ENCODE measurements around the gene CRIP1.

Gene CRIP1

DNA sequence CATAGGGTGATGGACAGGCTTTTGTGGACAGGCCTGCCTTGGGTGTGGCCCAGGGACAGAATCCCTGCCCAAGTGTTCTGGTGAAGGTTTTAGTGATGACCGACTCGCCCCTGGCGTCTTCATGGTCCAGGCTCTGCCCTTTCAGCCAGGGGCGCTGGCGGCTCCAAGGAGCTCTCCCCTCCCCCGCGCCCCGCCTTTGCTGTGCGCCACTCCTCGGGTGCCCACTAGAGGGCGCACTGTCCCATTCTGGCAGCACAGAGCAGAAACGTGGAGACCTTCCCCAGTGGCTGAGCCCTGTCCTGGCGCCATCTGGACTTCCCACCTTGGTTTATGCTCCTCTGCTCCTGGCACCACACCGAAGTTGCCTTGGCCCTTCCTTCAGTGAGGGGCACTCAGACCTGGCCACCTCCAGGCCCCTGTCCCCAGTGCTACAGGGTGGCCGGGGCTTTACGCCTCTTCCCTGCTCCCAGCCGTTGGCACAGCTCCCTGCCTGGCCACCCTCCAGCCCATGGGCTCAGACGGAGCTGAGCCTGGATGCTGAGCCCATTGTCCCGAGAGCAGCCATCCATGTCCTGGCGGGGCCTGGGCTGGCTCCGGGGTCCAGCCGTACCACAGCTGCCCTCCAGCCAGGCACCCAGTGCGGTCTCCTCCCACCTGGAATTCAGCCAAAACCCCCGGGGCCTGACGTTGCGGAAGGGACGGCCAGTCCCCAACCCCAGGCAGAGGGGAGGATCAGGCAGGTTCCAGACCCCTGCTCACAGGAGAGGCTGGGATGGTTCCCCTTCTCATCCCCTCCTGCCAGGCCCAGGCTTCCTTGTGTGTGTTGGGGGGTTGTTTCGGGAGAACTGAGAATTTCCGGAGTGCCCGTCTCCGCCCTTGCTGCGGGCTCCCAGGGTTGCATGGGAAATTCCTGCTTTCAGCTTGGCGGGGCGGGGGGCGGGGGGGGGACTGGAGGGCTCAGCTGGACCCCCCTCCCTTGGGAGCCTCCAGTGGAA is 5.6 kb upstream of the CRIP1 start:
- peak; percentile 87 for DNase-seq (ENCODE audit: low read depth)

DNA sequence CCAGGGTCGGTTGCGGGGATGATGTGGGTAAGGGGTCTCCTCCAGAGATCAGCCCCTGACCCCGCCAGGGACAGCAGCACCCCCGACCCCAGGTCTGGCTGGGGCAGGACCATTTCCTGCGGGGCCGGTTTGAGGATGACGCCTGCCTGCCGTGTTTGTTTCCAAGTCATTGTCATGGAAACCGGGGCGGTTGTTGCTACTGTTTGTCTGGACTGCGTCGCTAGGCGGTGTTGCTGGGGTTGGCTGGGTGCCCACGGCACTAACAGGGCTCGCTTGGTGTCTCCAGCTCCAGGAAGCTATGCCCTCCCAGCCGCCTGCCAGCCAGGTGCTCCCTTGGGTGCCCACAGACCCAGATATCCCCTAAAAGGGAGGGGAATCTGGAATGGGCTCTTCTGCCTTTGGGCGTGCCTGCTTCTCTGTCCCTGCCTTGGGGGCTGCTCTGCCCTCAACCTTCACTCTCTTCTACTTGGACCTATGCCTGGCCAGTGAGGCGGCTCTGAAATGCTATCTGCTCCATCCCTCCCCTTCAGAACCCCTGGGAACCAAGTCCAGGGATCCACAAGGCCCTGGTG is 4.7 kb upstream of the CRIP1 start:
- peak; percentile 90 for DNase-seq (ENCODE audit: low read depth)

DNA sequence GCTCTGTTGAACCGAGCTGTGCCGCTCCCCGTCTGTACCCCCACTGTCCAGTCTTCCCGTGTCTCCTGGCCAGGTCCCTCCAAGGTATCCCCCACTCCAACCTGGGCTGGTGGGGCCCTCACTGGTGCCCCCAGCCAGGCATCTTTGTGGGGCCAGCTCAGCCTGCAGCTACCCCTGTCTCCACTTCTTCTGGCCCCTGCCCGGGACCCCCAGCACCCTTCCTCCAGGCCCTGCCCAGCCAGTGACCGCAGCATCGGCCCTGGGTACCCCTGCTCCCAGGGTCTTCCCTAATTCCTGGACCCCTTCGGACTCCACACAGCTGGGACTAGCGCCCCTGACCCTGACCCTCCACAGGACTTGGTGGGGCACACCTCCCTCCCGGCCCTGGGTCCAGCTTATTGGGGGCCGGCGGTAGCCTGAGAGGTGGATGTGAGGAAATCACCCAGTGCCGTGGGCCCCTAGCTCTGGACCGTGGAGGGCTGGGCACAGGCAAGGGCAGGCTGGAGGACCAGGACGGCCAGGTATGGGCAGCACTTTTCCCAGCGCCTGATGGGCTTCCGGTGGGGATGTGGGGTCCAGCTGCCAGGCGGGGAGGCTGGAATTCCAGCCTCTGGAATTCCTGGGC is 4.1 kb upstream of the CRIP1 start:
- no peak for DNase-seq (ENCODE audit: low read depth)

DNA sequence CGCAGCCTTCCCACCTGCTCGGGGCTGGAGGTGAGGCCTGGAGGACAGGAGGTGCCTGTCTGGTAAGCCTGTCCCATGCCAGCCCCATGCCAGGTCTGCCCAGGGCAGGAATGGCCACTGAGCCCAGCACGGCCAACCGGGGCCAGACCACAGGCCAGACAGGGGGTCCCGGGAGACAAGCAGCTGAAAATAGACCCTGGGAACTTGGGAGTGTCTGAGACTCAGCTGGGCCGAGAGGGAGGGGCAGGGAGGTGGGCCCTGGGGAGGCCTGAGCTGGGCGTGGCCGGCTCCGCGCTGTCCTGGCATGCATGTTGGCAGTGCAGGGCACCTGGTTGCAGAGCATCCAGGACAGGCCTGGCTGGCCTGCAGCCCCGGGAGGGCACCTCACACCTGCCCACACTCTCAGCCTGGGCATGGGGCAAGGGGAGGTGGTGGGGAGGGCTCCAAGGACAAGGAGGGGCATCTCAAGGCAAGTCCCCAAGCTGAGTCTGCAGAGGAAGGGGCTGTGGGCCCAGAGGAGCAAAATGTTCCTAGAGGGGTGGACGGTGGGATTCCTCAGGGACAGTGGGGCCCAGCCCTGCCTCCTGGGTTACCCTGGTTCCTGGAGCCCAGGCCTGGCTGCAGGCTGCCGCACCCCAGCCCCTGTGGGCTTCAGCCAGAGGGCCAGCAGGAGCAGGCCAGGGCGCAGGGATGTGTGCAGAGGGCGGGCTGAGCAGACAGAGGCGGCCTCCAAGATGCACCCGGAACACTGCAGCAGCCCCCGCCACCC is 3.2 kb upstream of the CRIP1 start:
- no peak for DNase-seq (ENCODE audit: low read depth)

DNA sequence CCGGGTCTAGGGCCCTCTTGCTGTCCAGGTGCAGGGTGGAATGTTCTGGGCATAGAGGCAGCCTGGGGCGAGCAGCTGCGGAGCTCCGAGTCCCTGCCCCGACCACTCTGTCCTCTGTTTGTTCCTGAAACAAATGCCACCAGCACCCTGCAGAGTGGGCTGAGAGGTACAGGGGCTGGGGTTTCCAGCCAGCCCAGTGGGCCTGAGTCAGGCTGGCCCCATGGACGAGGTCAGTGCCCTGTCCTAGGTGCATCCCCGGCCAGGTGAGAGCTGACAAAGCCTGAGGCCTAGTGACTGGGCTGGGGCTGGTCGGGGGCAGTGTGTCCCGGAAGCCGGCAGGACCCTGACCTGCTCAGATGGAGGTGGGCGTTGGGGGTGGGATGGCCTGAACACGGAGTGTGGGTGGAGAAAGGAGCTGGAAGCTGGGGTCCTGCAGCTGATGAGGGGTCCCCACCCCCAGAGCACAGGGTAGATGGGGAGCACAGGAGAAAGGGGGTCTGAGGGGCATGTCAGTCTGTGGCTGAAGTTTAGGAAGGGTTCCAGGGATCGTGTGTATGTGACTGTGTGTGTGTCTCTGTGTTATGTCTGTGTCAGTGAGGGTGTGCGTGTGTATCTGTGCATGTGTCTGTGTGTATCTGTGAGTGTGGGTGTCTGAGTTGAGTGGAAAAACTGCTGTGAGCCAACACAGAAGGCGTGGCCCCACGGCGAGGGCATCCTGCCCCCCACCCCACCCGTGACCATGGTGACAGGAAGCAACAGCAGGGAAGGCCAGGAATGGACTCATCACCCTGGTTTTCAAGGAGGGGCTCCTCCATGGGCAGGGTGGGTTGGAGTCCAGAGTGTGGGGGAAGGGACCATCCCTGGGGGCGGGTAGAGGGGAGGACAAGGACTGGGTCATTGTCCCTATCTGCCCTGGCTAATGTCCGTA is 2.4 kb upstream of the CRIP1 start:
- no peak for DNase-seq (ENCODE audit: low read depth)

DNA sequence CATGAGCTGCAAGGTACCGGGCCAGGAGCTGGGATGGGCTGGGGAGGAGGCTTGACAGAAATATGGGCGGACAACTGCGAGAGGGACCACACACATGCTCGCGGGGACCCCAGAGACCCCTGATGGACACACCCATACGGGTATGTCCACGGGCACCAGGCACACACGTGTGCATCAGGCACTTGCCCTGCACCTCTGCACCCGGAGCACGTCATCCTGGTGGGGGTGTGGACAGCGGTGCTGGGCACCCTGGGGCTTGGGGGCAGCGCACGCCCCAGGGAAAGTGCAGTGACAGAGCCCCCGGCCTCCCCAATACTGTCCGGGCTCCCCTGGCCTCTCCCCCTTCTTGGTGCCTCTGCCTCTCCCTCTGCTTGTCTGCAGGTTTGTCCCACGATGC is 1.7 kb upstream of the CRIP1 start:
- no peak for DNase-seq (ENCODE audit: low read depth)

DNA sequence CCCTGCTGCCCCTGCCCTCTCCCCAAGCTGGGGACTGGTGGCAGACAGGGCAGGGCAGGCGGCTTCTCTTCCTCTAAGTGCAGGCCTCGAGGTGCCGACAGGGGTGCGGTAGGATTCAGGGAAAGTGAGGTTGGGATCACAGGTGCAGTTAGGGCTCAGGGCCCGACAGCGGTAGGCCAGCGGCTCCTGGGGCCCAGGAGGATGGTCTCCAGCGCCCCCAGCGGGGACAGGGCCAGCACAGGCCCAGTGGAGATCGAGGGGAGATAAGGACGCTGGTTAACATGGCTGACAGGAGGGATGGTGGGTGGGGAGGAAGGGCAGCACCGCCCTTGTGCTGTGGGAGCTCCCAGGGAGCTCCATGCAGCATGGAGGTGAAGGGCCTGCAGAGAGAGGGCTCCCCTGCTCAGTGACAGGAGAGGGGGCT is 935 bp upstream of the CRIP1 start:
- DNase-seq (ENCODE audit: low read depth) = no peak

DNA sequence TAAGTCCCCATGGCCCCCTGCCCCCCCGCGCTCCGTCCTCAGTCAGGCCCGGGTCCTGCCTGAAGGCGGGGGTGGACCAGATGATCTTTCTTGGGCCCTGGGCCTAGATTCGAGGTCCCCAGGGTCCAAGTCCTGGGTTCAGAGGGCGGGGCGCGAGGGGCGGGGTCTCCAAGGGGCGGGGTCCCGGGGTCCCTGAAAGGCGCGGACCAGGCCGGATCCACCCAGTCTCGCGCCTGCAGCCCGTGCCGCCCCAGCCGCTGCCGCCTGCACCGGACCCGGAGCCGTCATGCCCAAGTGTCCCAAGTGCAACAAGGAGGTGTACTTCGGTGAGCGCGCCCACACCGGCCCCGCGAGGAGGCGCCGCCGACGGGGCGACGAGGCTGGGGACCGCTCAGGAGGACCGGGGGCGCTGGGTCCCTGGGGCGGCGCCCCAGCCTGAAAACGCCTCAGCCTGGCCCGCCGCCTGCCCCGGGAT is 325 bp downstream of the CRIP1 start:
- no peak for DNase-seq (ENCODE audit: low read depth)

DNA sequence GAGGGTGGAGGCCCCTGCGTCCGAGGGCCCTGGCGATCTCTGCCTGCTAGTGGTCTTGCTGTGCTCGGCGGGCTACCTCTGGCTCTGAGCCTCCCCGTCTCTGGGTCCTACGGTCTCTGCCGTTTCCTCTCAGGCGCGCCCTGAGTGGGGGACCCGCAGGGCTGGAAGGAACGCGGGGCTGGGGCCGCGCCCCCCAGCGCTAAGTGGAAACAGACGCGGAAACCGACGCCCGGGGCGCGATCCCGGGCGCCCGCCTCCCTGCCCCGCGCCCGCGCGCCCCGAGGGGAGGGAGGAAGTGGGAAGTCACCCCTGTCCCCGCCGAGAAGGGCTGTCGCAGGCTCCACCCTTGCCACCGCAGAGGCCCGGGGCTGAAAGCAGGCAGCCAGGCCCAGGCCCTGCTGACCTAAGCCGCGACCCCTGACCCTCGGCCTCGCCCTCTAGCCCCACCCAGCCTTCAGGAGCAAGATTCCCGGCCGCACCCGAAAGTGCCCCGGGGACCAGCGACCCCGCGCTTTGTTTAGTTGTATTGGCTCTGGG is 831 bp downstream of the CRIP1 start:
- DNase-seq (ENCODE audit: low read depth) = no peak

DNA sequence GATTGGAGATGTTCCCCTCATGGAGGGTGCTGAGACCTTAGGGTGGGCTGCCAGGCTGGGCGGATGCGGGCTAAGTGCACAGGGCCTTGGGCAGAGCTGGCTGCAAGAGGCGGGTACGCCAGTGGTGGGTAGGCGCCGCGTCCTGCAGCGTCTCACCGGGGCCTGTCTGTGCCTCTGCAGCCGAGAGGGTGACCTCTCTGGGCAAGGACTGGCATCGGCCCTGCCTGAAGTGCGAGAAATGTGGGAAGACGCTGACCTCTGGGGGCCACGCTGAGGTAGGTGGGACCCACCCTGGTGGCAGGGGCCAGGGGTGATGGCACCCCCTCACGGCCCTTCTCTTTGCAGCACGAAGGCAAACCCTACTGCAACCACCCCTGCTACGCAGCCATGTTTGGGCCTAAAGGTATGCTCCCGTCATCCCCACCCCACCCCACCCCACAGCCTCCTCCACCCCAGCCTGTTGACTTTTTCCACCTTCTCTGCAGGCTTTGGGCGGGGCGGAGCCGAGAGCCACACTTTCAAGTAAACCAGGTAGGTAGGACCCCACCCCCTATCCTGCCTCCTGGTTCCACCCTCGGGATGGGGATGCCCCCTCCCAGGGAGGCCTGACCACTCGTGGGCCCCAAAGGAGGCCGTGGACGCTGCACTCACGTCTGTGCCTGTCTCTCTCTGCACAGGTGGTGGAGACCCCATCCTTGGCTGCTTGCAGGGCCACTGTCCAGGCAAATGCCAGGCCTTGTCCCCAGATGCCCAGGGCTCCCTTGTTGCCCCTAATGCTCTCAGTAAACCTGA is 1.5 kb downstream of the CRIP1 start:
- DNase-seq (ENCODE audit: low read depth) = no peak

DNA sequence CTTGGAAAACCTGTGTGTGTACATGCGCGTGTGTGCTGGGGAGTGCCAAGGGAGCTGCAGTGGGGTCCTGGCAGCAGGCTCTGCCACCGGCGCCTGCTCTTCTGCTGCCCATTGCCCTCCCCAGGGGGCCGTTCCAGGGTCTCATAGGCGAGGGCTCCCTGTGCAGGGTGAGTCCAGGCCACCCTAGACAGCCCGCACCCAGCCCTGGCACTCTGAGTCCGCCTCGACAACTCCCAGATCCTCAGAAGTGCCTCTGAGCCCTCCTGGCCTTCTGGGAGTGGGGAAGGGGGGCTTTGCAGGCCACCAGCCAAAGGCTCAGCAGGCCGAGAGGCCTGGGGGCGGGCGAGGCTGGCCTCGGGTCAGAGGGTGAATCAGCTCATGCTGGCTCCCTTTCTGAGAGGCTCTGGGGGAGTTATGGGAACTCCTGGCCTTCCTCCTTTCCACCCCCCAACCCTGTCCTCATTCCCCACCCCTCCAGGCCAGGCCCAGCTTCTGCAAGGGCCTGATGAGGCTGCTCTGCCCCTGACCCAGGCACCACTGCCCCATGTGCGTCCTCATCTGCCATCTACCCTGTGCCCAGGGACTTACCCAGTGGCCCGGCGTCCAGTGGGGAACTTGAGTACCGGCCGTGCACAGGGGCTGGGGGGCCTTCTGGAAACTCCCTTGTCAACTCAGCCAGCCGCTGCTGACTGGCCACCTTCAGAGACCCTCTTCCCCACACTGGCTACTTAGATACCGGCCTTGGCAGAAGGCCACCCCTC is 2.3 kb downstream of the CRIP1 start:
- no peak for DNase-seq (ENCODE audit: low read depth)

DNA sequence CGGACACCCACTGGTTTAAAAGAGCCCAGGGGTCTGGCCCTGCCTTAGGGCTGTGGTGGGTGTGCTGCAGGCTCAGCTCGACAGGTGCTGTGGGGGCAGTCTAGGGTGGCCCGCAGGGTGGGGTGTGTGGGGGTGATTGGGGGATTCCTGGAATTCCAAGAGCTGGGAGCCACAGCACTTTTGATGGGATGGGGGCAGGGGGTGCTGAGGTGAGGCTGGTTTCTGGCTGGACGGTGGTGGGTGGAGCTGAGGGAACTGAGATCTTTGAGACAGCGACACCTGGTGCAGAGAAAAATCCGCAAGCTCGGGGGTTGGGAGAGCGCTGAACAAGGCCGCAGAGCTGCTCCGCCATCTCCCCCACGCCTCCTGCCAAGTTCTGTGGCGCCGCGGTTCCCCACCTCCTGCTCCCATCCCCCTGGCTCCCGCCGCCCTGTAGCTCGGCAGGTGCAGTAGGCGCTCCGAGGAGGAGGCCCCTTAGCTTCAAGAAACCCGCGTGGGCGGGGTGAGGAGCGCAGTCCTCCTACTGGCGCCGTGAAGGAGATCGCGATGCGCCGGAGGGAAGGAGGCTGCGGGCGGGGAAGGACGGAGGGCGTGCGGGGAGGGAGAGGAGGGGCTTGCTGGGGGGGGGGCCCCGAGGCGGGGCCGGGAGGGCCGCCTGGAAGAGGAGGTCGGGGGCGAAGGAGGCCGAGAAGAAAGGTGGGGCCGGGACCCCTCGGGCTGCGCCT is 3.0 kb downstream of the CRIP1 start:
- DNase-seq (ENCODE audit: low read depth) = peak; percentile 82

DNA sequence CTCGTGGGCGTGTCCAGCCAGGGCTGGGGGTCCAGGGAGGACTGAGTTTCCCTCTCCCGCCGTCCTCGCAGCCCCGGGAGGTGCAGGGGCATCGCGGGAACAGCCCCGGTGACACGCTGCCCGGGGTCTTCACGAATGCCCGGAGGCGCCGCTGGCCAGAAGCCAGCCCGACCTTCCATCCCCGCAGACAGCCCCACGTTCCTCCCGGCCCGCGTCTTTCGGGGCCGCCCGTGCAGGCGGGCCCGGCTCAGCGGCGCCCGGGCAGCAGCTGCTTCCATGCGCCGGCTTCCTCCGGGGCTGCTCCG is 3.5 kb downstream of the CRIP1 start:
- DNase-seq (ENCODE audit: low read depth) = no peak

DNA sequence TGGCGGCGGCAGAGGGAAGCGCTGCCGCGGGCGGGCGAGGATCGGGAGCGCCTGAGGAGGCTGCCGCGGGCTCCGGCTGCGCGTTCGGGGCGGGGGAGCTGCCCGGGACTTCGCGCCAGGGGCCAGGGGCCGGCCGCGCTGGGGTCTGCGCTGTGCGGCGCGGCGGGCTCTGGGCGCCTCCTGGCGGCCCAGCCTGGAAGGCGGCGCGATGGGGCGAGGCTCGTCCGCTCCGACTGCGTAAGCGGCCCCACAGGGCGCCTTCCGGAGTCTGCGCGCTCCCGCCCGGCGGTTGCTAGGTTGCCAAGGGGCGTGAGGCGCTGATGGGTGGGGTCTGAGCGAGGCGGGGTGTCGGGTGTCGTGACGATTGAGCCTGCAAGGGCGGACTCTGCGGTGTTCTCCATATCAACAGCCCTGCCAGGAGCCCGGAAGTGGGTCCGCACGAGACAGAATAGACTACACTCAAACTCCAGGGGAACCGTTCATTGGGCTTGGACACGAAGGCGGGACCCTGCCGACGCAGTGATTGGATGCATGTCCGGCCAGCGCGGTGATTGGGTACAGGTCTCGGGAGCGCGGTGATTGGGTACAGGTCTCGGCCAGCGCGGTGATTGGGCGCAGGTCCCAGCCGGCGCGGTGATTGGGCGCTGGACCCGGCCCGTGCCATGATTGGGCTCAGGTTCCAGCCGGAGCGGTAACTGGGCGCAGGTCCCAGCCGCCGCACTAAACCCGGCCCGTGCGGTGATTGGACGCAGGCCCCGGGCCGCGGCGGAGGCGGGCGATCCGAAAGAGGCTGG is 4.1 kb downstream of the CRIP1 start, which contains the start of gene TEDC1:
TSS of gene TEDC1 (plus strand) at position 675 of the 794 bp plus-strand sequence. CDS start 130 bp downstream, outside the sequence.
- DNase-seq (ENCODE audit: low read depth) = peak; percentile 98

DNA sequence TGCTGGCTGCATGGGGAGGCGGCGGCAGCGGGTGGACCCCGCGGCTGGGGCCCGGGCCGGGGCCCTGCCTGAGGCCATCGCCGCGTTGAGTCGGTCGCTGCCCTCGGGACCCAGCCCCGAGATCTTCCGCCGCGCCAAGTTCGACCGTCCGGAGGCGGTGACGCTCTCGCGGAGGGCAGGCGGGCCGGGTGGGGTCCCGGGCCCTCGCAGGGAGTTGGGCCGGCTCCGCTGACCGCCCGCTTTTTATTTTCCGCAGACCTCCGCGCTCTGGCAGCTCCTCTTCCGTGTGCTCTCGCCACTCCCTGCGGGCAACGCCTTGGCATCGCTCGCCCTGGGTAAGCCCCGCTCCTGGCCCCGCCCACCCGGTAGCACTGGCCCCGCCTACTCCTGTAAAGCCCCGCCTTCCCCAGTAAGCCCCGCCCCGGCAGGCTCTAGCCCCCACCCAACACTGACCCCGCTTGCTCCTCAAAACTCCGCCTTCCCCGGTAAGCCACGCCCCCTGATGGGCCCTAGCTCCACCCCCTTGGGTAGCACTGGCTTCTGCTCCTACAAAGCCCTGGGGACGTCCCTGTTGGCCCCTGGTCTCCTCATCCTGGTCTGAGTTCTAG is 4.8 kb downstream of the CRIP1 start:
- peak; percentile 76 for DNase-seq (ENCODE audit: low read depth)

DNA sequence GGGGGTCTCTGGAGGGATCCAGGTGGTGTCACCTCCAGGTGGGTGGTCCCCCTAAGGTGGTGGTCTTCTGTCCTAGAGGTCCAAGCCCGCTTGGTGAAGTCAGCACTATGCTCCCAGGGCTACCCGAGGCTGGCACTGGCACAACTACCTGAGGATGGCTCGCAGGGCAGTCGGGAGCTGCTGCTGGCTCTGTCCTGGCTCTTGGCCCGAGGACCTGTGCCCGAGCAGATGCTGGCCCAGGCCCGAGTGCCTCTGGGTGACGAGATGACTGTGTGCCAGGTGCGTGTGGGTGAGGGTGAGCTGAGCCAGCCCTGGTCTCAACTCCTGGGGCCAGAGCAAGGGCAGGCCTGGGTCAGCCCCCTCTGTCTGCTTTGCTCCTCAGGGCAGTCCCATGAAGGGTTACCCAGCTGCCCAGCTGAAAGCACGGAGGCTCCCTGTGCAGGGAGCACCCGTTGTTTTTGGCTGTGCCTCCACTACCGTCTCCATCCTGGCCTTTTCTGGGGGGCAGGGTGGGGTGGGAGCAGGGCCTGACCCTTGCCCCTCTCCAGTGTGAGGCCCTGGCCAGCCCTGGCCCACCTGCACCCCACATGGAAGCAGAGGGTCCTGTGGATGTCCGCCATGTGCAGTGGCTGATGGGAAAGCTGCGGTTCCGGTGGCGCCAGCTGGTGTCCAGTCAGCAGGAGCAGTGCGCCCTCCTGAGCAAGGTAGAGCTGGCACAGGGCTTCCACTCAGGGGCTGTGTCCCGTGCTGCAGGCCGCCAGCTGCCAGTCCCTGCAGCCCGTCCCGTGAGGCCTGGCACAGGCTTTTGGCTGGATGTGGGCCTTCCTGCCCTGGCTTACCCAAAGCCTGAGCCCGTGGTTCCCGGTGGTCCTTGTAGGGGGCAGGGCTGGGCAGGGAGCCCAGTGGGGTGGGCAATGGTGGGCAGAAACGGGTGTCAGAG is 5.6 kb downstream of the CRIP1 start:
- DNase-seq (ENCODE audit: low read depth) = no peak
